ENCODE data around the gene COL8A2.

The COL8A2 gene

GRCh38 chr1:36157115-36157903, 32.3 kb upstream of the COL8A2 start:
- no peak for FAIRE-seq

- no peak for FAIRE-seq
Observed at GRCh38 chr1:36156329-36157114, 31.5 kb upstream of the COL8A2 start.

GRCh38 chr1:36155408-36156328, 30.6 kb upstream of the COL8A2 start, which contains the start of gene MAP7D1:
MAP7D1 (plus strand) TSS chr1:36156160; CDS start chr1:36156418, 258 bp downstream.
- no peak for FAIRE-seq

- FAIRE-seq: no peak
Observed at GRCh38 chr1:36154765-36155407, 29.9 kb upstream of the COL8A2 start.

GRCh38 chr1:36154335-36154734, 29.3 kb upstream of the COL8A2 start:
- FAIRE-seq: no peak

GRCh38 chr1:36153476-36153875, 28.5 kb upstream of the COL8A2 start:
- FAIRE-seq: no peak

- FAIRE-seq: no peak
Observed at GRCh38 chr1:36151845-36152203, 26.8 kb upstream of the COL8A2 start.

GRCh38 chr1:36151134-36151844, 26.3 kb upstream of the COL8A2 start:
- no peak for FAIRE-seq

GRCh38 chr1:36150296-36151133, 25.5 kb upstream of the COL8A2 start:
- FAIRE-seq: peak; percentile 97

- no peak for FAIRE-seq
Observed at GRCh38 chr1:36149973-36150295, 24.9 kb upstream of the COL8A2 start.

GRCh38 chr1:36149237-36149972, 24.4 kb upstream of the COL8A2 start, which contains the start of gene TRAPPC3:
TRAPPC3 (minus strand) TSS chr1:36149486; CDS start chr1:36149378, 108 bp downstream.
- FAIRE-seq: peak; percentile 96

- no peak for FAIRE-seq
Observed at GRCh38 chr1:36148821-36149236, 23.8 kb upstream of the COL8A2 start.

GRCh38 chr1:36144413-36144812, 19.4 kb upstream of the COL8A2 start:
- no peak for FAIRE-seq

- FAIRE-seq: no peak
Observed at GRCh38 chr1:36143424-36143823, 18.4 kb upstream of the COL8A2 start.

- no peak for FAIRE-seq
Observed at GRCh38 chr1:36142121-36142520, 17.1 kb upstream of the COL8A2 start.

GRCh38 chr1:36139521-36139920, 14.5 kb upstream of the COL8A2 start:
- no peak for FAIRE-seq

- no peak for FAIRE-seq
Observed at GRCh38 chr1:36137776-36138175, 12.8 kb upstream of the COL8A2 start.

GRCh38 chr1:36137226-36137625, 12.2 kb upstream of the COL8A2 start:
- no peak for FAIRE-seq

GRCh38 chr1:36136535-36136934, 11.5 kb upstream of the COL8A2 start:
- FAIRE-seq: no peak

GRCh38 chr1:36135796-36136195, 10.8 kb upstream of the COL8A2 start:
- no peak for FAIRE-seq
